Measurements from ENCODE around the gene DIRAS2. TPM values are rescaled to one million over a fixed set of nuclear protein-coding genes. Genes with fewer than 3 reads are reported as not detected.

The DIRAS2 gene
- total RNA-seq, 1 experiment from 2014 or later: not detected

GRCh38 chr9:90607701-90608516, 34.7 kb downstream of the DIRAS2 start:
- CTCF ChIA-PET: no interaction called here
- no TSS peak for BruUV-seq (replicated peaks)
- H3K27me3 ChIP-seq (replicated peaks; ENCODE audit: insufficient read depth, low read depth, low read length, poor library complexity): no peaks in the 10 kb centered on the region
- POLR2A ChIA-PET (ENCODE audit: low non-redundant PET): no interaction called here
- no peak for DNase-seq (ENCODE audit: low spot score)
- no peak overlapping the region for H3K4me3 ChIP-seq (ENCODE audit: low read depth, low read length, poor library complexity, severe bottlenecking)
- no peaks in the 10 kb centered on the region for H3K9me3 ChIP-seq (ENCODE audit: low read depth, low read length, poor library complexity, severe bottlenecking)
- intact Hi-C loops (cut with micrococcal nuclease; ENCODE audit: unreplicated experiment): no loop called here
- H3K27ac ChIP-seq (ENCODE audit: low read depth, low read length, poor library complexity, severe bottlenecking): no peak overlapping the region
- H3K4me1 ChIP-seq (ENCODE audit: insufficient read depth, low read length, poor library complexity, severe bottlenecking): no peaks in the 10 kb centered on the region
- no peaks in the 10 kb centered on the region for H3K36me3 ChIP-seq (ENCODE audit: insufficient read depth, low read length, poor library complexity, severe bottlenecking)
- TF ChIP-seq CTCF (conservative IDR thresholded peaks at IDR 0.05; ENCODE audit: low read depth, low read length) (no peak), EZH2 (IDR thresholded peaks at IDR 0.05; ENCODE audit: borderline replicate concordance, low read depth, low read length, poor library complexity, severe bottlenecking) (no peak)

- Histone ChIP-seq H3K27ac (ENCODE audit: low read depth, low read length, poor library complexity, severe bottlenecking) (no peak overlapping the region), H3K9me3 (ENCODE audit: low read depth, low read length, poor library complexity, severe bottlenecking) (no peaks in the 10 kb centered on the region), H3K4me3 (ENCODE audit: low read depth, low read length, poor library complexity, severe bottlenecking) (no peak overlapping the region), H3K36me3 (ENCODE audit: insufficient read depth, low read length, poor library complexity, severe bottlenecking) (no peaks in the 10 kb centered on the region), H3K4me1 (ENCODE audit: insufficient read depth, low read length, poor library complexity, severe bottlenecking) (no peaks in the 10 kb centered on the region), H3K27me3 (replicated peaks; ENCODE audit: insufficient read depth, low read depth, low read length, poor library complexity) (no peaks in the 10 kb centered on the region)
- no peak for DNase-seq (ENCODE audit: low spot score)
- POLR2A ChIA-PET (ENCODE audit: low non-redundant PET): no interaction called here
- CTCF ChIA-PET: no interaction called here
- intact Hi-C loops (cut with micrococcal nuclease; ENCODE audit: unreplicated experiment): no loop called here
- TF ChIP-seq CTCF (conservative IDR thresholded peaks at IDR 0.05; ENCODE audit: low read depth, low read length) (no peak), EZH2 (IDR thresholded peaks at IDR 0.05; ENCODE audit: borderline replicate concordance, low read depth, low read length, poor library complexity, severe bottlenecking) (no peak)
- no TSS peak for BruUV-seq (replicated peaks)
These were observed 42.6 kb downstream of the DIRAS2 start for GRCh38 chr9:90600029-90600428.

- Histone ChIP-seq H3K36me3 (ENCODE audit: insufficient read depth, low read length, poor library complexity, severe bottlenecking) (no peaks in the 10 kb centered on the region), H3K4me1 (ENCODE audit: insufficient read depth, low read length, poor library complexity, severe bottlenecking) (no peaks in the 10 kb centered on the region), H3K4me3 (ENCODE audit: low read depth, low read length, poor library complexity, severe bottlenecking) (no peak overlapping the region), H3K27ac (ENCODE audit: low read depth, low read length, poor library complexity, severe bottlenecking) (no peak overlapping the region), H3K9me3 (ENCODE audit: low read depth, low read length, poor library complexity, severe bottlenecking) (no peaks in the 10 kb centered on the region), H3K27me3 (replicated peaks; ENCODE audit: insufficient read depth, low read depth, low read length, poor library complexity) (no peaks in the 10 kb centered on the region)
- intact Hi-C loops (cut with micrococcal nuclease; ENCODE audit: unreplicated experiment): no loop called here
- BruUV-seq (replicated peaks): no TSS peak
- POLR2A ChIA-PET (ENCODE audit: low non-redundant PET): no interaction called here
- TF ChIP-seq EZH2 (IDR thresholded peaks at IDR 0.05; ENCODE audit: borderline replicate concordance, low read depth, low read length, poor library complexity, severe bottlenecking) (no peak), CTCF (conservative IDR thresholded peaks at IDR 0.05; ENCODE audit: low read depth, low read length) (no peak)
- CTCF ChIA-PET: interaction anchor here (0.6 kb wide), 1 partner anchor 455 kb away, joined by 4 read pairs; no protein-coding TSS in a partner anchor
- no peak for DNase-seq (ENCODE audit: low spot score)
These were observed 44.4 kb downstream of the DIRAS2 start for GRCh38 chr9:90598191-90598590.
